ENCODE data around the gene ZFYVE26. TPM values are rescaled to one million over a fixed set of nuclear protein-coding genes. Genes with fewer than 3 reads are reported as not detected.
"Not testable (repeated sequence)": the region's sequence is repeated elsewhere in the genome, so short reads cannot be mapped to it uniquely, and the experiment has no call there.

Gene ZFYVE26
- total RNA-seq, 2 experiments from 2014 or later = 28.2 to 30.1 TPM

GRCh38 chr14:67833403-67833802, 17.0 kb upstream of the ZFYVE26 start:
- Mint-ChIP-seq H3K27me3 (no peaks in the 10 kb centered on the region), H3K4me3 (no peak overlapping the region), H3K36me3 (peaks cover 16% of the 10 kb centered on the region), H3K9me3 (no peaks in the 10 kb centered on the region), H3K4me1 (peaks cover 1% of the 10 kb centered on the region), H3K27ac (no peak overlapping the region)
- DNase-seq = no peak
- POLR2A ChIA-PET = no interaction called here
- no peak for ATAC-seq (ENCODE audit: low read depth)

- H3K27ac Mint-ChIP-seq = no peak overlapping the region
- H3K9me3 Mint-ChIP-seq = no peaks in the 10 kb centered on the region
- H3K36me3 Mint-ChIP-seq = peaks cover 27% of the 10 kb centered on the region
- POLR2A ChIA-PET = no interaction called here
- H3K27me3 Mint-ChIP-seq = no peaks in the 10 kb centered on the region
- no peaks in the 10 kb centered on the region for H3K4me1 Mint-ChIP-seq
- no peak overlapping the region for H3K4me3 Mint-ChIP-seq
- DNase-seq (no peak), ATAC-seq (ENCODE audit: low read depth) (no peak)
Observed at GRCh38 chr14:67831113-67831512, 14.7 kb upstream of the ZFYVE26 start.

- POLR2A ChIA-PET = no interaction called here
- Mint-ChIP-seq H3K27me3 (no peaks in the 10 kb centered on the region), H3K36me3 (no peaks in the 10 kb centered on the region)
Observed at GRCh38 chr14:67821121-67821520, 4.7 kb upstream of the ZFYVE26 start.

DNA sequence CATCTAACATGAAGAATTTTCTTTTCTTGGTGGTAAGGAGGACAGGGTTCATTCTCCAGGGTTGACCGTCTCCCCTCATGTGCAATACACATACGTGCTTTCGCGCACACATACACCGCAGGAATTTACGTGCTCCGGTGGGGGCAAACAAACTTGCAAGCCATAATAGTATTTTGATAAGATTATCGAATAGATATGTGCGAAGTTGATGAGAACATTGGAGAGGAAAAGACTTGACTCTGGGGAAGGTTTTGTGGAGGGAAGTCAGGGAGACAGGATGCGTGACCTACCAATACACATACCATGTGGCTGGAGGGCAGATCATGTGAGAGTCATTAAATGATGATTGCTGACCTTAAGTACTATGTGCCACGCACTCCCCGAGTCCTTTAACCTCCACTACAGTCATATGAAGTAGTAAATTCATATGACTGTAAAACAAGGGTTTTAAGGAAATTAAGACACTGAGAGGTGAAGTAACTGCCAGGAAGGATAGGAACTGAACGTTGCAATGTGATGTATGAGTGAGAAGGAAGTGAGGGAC, 4.1 kb upstream of the ZFYVE26 start:
- Mint-ChIP-seq H3K36me3 (no peaks in the 10 kb centered on the region), H3K27me3 (no peaks in the 10 kb centered on the region), H3K4me1 (peaks cover 21% of the 10 kb centered on the region), H3K4me3 (peak overlapping the region; percentile 95), H3K27ac (peak overlapping the region; percentile 90), H3K9me3 (no peaks in the 10 kb centered on the region)
- DNase-seq = no peak
- POLR2A ChIA-PET = interaction anchor here (1.2 to 1.3 kb wide), 2 partner anchors 125 to 996 kb away, joined by 3 to 4 read pairs; partner anchors contain the start of gene RDH11
- no peak for ATAC-seq (ENCODE audit: low read depth)

More at GRCh38 chr14:67821121-67821520, 4.7 kb upstream of the ZFYVE26 start:
- Mint-ChIP-seq H3K27ac (no peak overlapping the region), H3K4me1 (peaks cover 17% of the 10 kb centered on the region), H3K4me3 (peak overlapping the region; percentile 95), H3K9me3 (no peaks in the 10 kb centered on the region)
- ATAC-seq (ENCODE audit: low read depth) (no peak), DNase-seq (no peak)

DNA sequence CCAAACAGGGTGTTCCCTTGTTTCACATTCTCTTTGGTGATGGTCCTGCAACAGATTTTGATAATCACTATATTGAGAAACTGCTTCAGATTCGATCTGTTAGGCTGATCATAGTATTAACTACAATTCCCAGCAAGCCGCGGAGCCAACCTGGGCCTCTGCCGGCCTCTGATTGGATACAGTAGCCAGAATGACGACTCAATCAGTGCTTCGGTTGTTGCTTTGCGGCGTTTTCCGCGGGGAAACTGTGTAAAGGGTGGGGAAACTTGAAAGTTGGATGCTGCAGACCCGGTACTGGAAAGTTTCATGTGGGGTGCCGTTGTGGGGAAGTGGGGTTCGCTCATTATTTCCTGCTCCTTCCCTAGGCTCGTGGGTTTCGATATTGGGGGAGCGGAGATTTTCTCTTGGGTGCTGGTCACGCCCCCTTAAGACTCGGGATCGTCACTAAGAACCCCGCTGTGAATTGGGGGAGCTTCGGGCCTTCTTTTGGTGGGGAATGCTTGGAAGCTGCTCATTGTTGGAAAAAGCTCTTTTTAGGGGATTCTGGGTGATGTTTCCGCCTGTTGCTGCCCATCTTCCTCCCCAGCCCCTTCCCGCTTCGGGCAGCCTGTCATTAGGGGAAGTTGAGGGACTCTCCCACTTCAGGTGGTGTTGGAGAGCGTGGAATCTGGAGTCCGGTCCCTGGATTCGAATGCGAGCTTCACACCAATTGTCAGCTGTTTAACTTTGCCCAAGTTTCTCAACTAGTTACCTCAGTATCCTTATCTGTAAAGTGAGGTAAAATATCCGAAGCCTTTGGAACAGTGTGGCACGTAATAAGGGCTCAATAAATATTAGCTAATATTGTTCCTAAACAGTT, 3.4 kb upstream of the ZFYVE26 start, which contains the start of gene RAD51B:
Gene RAD51B, plus strand, starts transcription at position 217 of the 859 bp plus-strand sequence.
- peaks cover 27% of the 10 kb centered on the region for H3K4me1 Mint-ChIP-seq
- no peaks in the 10 kb centered on the region for H3K36me3 Mint-ChIP-seq
- H3K27me3 Mint-ChIP-seq = no peaks in the 10 kb centered on the region
- no peaks in the 10 kb centered on the region for H3K9me3 Mint-ChIP-seq
- peak within 1 kb of the TSS; percentile 95 for H3K4me3 Mint-ChIP-seq
- DNase-seq = peak; percentile 85
- peak; percentile 62 for ATAC-seq (ENCODE audit: low read depth)
- POLR2A ChIA-PET = interaction anchor here (0.7 to 1.3 kb wide), 4 partner anchors 24 to 997 kb away, joined by 3 to 6 read pairs (median 4); partner anchors contain the start of genes RDH11 and ZFP36L1
- peak within 1 kb of the TSS; percentile 90 for H3K27ac Mint-ChIP-seq

DNA sequence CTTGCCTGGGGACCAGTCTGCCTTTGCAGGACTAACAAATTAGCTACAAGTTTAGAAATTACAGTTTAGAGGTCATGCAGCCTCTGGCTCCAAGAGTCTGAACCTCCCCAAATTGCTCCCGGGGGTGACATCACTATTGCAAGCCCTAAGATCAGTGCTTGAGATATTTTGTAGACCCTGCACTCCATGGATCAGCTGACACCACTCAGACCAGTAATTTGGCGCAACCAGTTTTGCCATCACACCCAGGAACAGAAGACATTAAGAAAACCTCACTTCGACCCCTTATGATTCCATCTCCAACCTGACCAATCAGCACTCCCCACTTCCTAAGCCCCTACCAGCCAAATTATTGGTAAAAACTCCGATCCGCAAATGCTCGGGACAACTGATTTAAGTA, 2.1 kb upstream of the ZFYVE26 start:
- H3K27ac Mint-ChIP-seq; H3K36me3 Mint-ChIP-seq; POLR2A ChIA-PET; ATAC-seq (ENCODE audit: low read depth); H3K27me3 Mint-ChIP-seq; DNase-seq; H3K9me3 Mint-ChIP-seq: not testable (repeated sequence)
- peaks cover 34% of the 10 kb centered on the region for H3K4me1 Mint-ChIP-seq
- H3K4me3 Mint-ChIP-seq = peak overlapping the region; percentile 95

DNA sequence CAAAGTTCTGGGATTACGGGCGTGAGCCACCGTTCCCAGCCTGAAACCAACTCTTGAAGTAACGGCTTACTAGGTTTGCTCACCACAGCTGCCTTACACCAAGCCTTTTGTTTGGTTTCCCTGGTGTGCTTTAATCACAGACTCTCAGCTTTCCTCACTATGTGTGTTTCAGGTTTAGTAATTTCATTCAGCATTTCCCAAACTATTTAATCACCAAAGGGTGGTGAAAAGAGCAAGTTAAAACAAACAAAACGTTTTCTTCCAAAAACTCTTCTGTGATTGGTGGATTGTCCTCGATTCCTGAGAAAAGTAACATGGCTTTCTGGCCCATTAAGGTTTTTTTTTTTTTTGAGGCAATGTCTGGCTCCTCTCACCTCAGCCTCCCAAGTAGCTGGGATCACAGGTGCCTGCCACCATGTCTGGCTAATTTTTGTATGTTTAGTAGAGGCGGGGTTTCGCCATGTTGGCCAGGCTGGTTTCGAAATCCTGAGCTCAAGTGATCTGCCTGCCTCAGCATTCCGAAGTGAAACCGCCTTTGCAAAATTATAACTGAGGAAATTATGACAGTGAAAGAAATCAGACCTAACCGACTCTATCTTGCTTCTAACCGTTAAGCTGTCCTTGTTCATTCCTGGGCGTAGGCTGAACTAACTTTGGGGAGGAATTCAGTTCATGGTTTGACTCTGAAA, 1.5 kb upstream of the ZFYVE26 start:
- H3K4me3 Mint-ChIP-seq = peak overlapping the region; percentile 95
- H3K36me3 Mint-ChIP-seq = no peaks in the 10 kb centered on the region
- no peaks in the 10 kb centered on the region for H3K9me3 Mint-ChIP-seq
- peaks cover 34% of the 10 kb centered on the region for H3K4me1 Mint-ChIP-seq
- no peaks in the 10 kb centered on the region for H3K27me3 Mint-ChIP-seq
- POLR2A ChIA-PET = interaction anchor here (0.7 to 0.8 kb wide), 3 partner anchors 18 to 868 kb away, joined by 3 to 4 read pairs (median 4); no protein-coding TSS in a partner anchor
- no peak for ATAC-seq (ENCODE audit: low read depth)
- no peak overlapping the region for H3K27ac Mint-ChIP-seq
- no peak for DNase-seq

- Mint-ChIP-seq H3K27me3 (no peaks in the 10 kb centered on the region), H3K9me3 (no peaks in the 10 kb centered on the region), H3K36me3 (peaks cover 3% of the 10 kb centered on the region), H3K27ac (peak overlapping the region; percentile 93), H3K4me1 (peaks cover 27% of the 10 kb centered on the region), H3K4me3 (peak overlapping the region; percentile 93)
- ATAC-seq (ENCODE audit: low read depth) (no peak), DNase-seq (no peak)
- POLR2A ChIA-PET = no interaction called here
Observed at GRCh38 chr14:67815573-67816225, 691 bp downstream of the ZFYVE26 start.

DNA sequence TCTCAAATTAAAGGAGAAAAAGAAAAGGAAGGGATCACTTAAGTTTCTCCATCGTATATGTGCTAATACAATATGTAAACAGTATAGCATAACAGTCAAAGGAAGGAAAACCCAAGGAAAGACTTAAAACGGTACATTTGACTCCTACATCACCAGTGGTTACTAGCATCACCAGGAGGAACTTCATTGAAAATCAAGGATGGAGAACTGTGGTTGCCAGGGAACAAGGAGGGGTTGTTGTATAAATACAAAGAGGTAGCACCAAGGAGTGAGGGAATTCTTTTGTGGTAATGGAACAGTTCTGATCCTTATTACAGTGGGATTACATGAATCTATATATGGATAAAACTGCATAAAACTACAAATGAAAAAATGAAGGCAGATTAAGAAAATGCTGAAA, 1.6 kb downstream of the ZFYVE26 start:
- H3K27ac Mint-ChIP-seq = peak overlapping the region; percentile 93
- DNase-seq = no peak
- no peaks in the 10 kb centered on the region for H3K27me3 Mint-ChIP-seq
- peaks cover 23% of the 10 kb centered on the region for H3K4me1 Mint-ChIP-seq
- no peak for ATAC-seq (ENCODE audit: low read depth)
- peaks cover 3% of the 10 kb centered on the region for H3K36me3 Mint-ChIP-seq
- peak overlapping the region; percentile 93 for H3K4me3 Mint-ChIP-seq
- H3K9me3 Mint-ChIP-seq = no peaks in the 10 kb centered on the region
- POLR2A ChIA-PET = no interaction called here

DNA sequence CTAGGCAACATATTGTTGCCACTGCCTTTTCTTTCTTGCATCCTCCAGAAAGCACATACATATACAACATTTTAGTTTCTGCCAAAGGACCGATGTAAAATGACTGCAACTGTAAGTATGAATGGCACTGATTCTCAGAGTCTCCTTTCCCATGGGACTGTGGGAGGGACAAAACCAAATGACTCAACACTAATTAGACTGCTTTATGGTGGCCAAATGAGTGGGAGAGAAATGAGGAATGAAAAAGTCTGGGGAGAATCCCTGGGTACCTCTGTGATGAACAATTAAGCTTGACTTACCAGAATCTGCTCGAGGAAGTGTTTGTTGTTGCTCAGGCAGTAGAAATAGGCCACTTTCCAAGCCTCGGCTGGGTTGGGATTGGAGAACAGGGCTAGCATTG, 10.1 kb downstream of the ZFYVE26 start:
- peaks cover 14% of the 10 kb centered on the region for H3K36me3 Mint-ChIP-seq
- H3K27ac Mint-ChIP-seq = no peak overlapping the region
- H3K9me3 Mint-ChIP-seq = no peaks in the 10 kb centered on the region
- POLR2A ChIA-PET = no interaction called here
- no peak for DNase-seq
- no peak for ATAC-seq (ENCODE audit: low read depth)
- H3K4me1 Mint-ChIP-seq = peaks cover 2% of the 10 kb centered on the region
- no peaks in the 10 kb centered on the region for H3K27me3 Mint-ChIP-seq
- no peak overlapping the region for H3K4me3 Mint-ChIP-seq

- Mint-ChIP-seq H3K9me3 (no peaks in the 10 kb centered on the region), H3K4me3 (no peak overlapping the region), H3K36me3 (peaks cover 14% of the 10 kb centered on the region), H3K27ac (no peak overlapping the region), H3K27me3 (no peaks in the 10 kb centered on the region), H3K4me1 (no peaks in the 10 kb centered on the region)
- DNase-seq (no peak), ATAC-seq (ENCODE audit: low read depth) (no peak)
- POLR2A ChIA-PET = no interaction called here
Observed at GRCh38 chr14:67800743-67801142, 15.6 kb downstream of the ZFYVE26 start.

DNA sequence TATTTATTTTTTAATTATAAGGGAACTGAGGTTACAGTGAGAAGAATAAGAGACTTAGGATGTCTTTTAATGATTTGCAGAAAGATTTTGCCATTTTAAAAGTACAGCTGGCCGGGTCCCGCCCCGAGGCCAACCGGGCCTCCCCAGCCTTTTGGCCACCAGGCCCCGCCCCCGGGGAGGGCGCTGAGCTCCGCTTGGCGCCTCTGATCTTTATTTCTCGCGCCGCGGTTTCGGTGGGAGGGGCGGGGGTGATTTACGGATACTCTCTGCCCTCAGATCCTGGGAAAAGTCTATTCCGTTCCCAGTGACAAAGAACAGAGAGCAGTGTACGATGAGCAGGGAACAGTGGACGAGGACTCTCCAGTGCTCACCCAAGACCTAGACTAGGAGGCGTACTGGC, 17.7 kb downstream of the ZFYVE26 start:
- Mint-ChIP-seq H3K4me1 (no peaks in the 10 kb centered on the region), H3K27ac (no peak overlapping the region), H3K4me3 (no peak overlapping the region), H3K36me3 (peaks cover 12% of the 10 kb centered on the region), H3K27me3 (no peaks in the 10 kb centered on the region), H3K9me3 (no peaks in the 10 kb centered on the region)
- POLR2A ChIA-PET = no interaction called here
- no peak for DNase-seq
- ATAC-seq (ENCODE audit: low read depth) = no peak

- Mint-ChIP-seq H3K9me3 (no peaks in the 10 kb centered on the region), H3K4me3 (no peak overlapping the region), H3K27ac (no peak overlapping the region), H3K27me3 (no peaks in the 10 kb centered on the region), H3K4me1 (peaks cover 10% of the 10 kb centered on the region), H3K36me3 (peaks cover 19% of the 10 kb centered on the region)
- POLR2A ChIA-PET = no interaction called here
- DNase-seq (no peak), ATAC-seq (ENCODE audit: low read depth) (no peak)
Observed at GRCh38 chr14:67787673-67788072, 28.7 kb downstream of the ZFYVE26 start.

All from activated naive CD8-positive, alpha-beta T cell treated with anti-CD3 and anti-CD28 coated beads, Interleukin-2, amount 10 ng/mL, durations not matched to agents 7 days and 5 days (primary cell).